Measurements from ENCODE around the gene SCNN1B.

SCNN1B gene

GRCh38 chr16:23321206-23321875 lies 19.2 kb downstream of the SCNN1B start:
- no peak for DNase-seq (ENCODE audit: low read depth in 2 of 2)

- no peak for DNase-seq (ENCODE audit: low read depth in 2 of 2)
These were observed 21.3 kb downstream of the SCNN1B start for GRCh38 chr16:23323224-23324030.

- DNase-seq (ENCODE audit: low read depth in 2 of 2) = no peak
These were observed 22.6 kb downstream of the SCNN1B start for GRCh38 chr16:23324727-23325126.

GRCh38 chr16:23327836-23328235 lies 25.7 kb downstream of the SCNN1B start:
- no peak for DNase-seq (ENCODE audit: low read depth in 2 of 2)

DNA sequence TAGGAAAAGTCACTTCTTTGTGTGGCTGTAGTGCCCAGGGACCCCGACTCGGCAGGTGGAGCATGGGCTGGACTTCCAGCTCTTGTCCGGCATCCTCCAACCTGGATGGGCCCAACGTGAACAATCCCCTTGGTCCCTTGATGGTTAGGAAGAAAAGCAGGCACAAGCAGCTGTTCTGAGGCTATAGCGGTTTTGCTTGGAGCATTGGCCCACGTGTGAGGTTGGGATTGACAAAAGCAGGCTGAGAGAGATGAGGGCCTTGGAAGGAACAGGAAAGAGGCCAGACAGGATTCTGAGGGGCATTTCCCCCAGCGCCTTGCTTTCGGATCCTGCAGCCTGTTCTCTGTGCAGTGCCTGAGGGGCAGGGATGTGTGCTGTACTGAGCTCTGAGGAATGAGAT lies 28.1 kb downstream of the SCNN1B start:
- no peak for DNase-seq (ENCODE audit: low read depth in 2 of 2)

GRCh38 chr16:23330583-23331249 lies 28.6 kb downstream of the SCNN1B start:
- no peak for DNase-seq (ENCODE audit: low read depth in 2 of 2)

DNA sequence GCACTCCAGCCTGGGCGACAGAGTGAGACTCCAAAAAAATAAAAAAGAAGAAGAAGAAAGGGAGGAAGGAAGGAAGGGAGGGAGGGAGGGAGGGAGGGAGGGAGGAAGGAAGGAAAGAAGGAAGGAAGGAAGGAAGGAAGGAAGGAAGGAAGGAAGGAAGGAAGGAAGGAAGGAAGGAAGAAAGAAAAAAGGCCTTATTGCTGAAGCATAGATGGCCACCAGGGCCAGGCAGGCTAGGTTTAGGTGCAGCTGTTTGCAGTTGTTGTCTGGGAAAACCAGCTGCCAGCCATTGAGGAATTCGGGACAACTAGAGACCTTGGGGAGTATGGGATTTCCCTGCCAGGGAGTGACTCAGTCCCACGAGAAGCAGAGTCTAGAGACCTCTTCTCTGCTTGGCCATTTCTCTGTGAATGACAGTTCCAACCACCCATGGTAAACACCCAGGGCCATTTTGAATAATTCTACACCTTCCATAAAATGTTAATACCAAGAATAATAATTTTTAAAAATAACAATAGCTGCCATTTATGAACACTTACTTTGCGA lies 31.0 kb downstream of the SCNN1B start:
- no peak for DNase-seq (ENCODE audit: low read depth in 2 of 2)

GRCh38 chr16:23333831-23334456 lies 31.8 kb downstream of the SCNN1B start:
- no peak for DNase-seq (ENCODE audit: low read depth in 2 of 2)

- no peak for DNase-seq (ENCODE audit: low read depth in 2 of 2)
These were observed 32.4 kb downstream of the SCNN1B start for GRCh38 chr16:23334457-23334853.

DNA sequence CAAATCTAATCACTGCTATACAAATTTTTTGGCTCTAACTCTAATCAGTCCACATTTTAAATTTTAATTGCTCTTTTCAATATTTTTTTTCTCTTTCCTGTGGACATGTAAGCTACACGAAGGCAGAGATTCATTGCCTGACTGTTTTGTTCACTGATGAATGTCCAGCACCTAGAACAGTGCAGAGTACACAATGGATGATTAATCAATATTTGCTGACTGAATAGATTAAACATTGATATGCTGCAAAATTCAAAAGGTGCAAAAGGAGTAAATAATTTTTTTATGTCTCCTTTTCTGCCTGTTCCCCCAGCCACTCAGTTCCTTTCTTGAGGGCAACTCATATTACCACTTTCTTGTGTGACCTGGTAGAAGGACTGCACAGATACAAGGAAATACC lies 32.8 kb downstream of the SCNN1B start:
- no peak for DNase-seq (ENCODE audit: low read depth in 2 of 2)

DNA sequence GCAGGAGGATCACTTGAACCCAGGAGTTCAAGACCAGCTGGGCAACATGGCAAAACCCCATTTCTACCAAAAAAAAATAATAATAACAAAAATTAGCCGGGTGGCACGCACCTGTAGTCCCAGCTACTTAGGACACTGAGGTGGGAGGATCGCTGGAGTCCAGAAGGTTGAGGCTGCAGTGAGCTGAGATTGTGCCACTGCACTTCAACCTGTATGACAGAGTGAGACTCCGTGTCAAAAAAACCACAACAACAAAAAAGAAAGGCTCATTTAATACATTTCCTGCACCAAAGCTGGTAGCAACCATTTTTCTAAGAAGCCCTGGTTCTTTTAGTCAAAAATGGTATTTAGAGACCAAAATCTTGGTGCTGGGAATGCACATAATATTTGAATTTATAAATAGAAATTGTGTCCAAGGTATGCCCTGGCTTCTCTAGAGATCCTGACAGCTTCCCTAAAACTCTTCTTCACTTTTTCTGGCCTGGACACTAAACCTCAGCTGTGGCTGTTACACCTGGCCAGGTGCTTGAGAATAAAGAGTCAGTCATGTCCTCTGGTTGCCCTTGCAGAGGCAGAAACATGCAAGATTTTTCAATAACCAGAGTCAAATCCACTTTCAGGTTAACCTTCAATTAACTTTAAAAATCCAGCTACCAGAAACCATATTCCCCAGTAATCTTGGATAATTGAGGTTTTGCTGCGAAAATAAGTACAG lies 35.9 kb downstream of the SCNN1B start:
- no peak for DNase-seq (ENCODE audit: low read depth in 2 of 2)

DNA sequence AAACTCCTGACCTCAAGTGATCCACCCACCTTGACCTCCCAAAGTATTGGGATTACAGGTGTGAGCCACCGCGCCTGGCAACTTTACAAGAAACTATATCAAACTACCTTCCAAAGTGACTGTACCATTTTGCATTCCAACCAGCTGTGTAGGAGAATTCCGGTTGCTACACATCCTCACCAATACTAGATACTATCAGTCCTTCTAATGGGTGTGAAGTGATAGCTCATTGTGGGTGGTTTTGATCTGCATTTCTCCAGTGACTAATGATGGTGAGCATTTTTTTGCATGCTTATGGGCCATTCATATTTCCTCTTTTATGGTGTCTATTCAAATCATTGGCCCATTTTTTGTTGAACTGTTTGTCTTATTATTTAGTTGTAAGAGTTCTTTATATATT lies 37.7 kb downstream of the SCNN1B start:
- no peak for DNase-seq (ENCODE audit: low read depth in 2 of 2)

DNA sequence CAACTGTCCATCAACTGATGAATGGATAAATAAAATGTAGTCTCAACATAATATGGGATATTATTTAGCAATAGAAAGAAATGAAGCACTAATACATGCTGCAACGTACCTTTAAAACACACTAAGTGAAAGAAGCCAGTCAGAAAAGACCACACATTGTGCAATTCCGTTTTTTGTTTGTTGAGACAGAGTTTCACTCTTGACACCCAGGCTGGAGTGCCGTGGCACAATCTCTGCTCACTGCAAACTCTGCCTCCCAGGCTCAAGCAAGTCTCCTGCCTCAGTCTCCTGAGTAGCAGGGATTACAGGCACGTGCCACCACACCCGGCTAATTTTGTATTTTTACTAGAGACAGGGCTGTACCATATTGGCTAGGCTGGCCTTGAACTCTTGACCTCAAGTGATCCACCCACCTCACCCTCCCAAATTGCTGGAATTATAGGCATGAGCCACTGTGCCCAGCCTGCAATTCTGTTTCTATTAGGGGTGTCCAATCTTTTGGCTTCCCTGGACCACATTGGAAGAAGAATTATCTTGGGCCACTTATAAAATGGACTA lies 40.1 kb downstream of the SCNN1B start:
- DNase-seq (ENCODE audit: low read depth in 2 of 2) = no peak

- DNase-seq (ENCODE audit: low read depth in 2 of 2) = no peak
These were observed 41.8 kb downstream of the SCNN1B start for GRCh38 chr16:23343643-23344612.

- DNase-seq (ENCODE audit: low read depth in 2 of 2) = no peak
These were observed 43.1 kb downstream of the SCNN1B start for GRCh38 chr16:23345237-23345636.

GRCh38 chr16:23348579-23349469 lies 46.7 kb downstream of the SCNN1B start:
- no peak for DNase-seq (ENCODE audit: low read depth in 2 of 2)

DNA sequence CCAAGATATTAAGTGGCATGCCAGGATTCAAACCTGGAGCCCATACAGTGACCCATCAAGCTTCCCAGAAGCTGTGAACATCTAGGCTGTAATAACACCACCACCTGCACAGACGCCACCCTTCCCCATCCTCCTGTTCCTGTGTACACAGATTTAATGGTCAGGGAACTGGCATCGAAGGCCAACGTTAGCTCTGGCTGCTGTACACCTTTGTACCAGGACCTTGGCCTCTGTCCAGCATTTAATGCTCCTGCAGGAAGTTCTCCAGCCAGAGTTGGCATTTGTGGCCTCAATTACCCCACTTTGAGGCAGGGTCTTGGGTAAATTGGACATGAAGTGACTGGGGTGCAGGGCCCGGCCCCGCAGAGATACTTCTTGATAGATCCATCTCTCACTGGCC lies 49.3 kb downstream of the SCNN1B start:
- DNase-seq (ENCODE audit: low read depth in 2 of 2) = no peak

GRCh38 chr16:23353440-23353839 lies 51.3 kb downstream of the SCNN1B start:
- DNase-seq (ENCODE audit: low read depth in 2 of 2) = no peak

DNA sequence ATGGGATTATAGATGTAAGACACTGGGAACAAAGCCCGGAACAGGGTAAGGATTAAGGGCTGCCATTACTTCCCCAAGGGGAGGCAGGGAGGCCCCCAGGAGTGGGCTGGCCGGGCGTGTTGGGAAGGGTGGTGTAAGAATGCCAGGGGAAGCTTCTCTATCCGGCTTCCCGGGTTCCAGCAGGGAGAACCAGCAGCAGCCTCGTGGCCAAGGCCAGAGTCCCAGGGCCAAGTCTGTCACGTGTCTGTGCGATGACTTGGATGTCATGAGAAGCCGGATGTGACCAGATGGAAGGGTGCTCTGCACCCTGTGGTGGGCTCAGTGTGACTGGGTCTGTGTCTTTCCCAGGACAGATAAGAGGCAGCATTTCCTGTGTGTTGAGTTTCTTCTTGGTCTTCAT lies 52.1 kb downstream of the SCNN1B start:
- DNase-seq (ENCODE audit: low read depth in 2 of 2) = no peak
